IPS-15b (cell line): ENCODE data around the gene LGALS3BP.

Experiments
- H3K27me3 ChIP-seq: one replicate; pipeline ENCODE4 v1.6.1; 2013; ENCODE audit warnings: low read length; ENCODE audit not compliant: control insufficient read depth, insufficient read depth
- H3K36me3 ChIP-seq: one replicate; pipeline ENCODE4 v1.6.1; 2013; ENCODE audit warnings: low read length; ENCODE audit not compliant: control insufficient read depth, insufficient read depth
- H3K4me1 ChIP-seq: one replicate; pipeline ENCODE4 v1.6.1; 2013; ENCODE audit warnings: mild to moderate bottlenecking, low read length; ENCODE audit not compliant: control insufficient read depth, insufficient read depth
- H3K4me3 ChIP-seq: one replicate; pipeline ENCODE4 v1.5.1; 2013; ENCODE audit warnings: low read depth, low read length
- H3K9ac ChIP-seq: one replicate; pipeline ENCODE4 v1.6.1; 2013; ENCODE audit warnings: low read depth, mild to moderate bottlenecking, low read length
- H3K9me3 ChIP-seq: one replicate; pipeline ENCODE4 v1.6.1; 2013; ENCODE audit warnings: mild to moderate bottlenecking, low read length; ENCODE audit not compliant: control insufficient read depth, insufficient read depth

Gene LGALS3BP

GRCh38 chr17:78981010-78981888 is 1.5 kb upstream of the LGALS3BP start:
- Histone ChIP-seq H3K9ac (no peak overlapping the region), H3K4me3 (no peak overlapping the region), H3K36me3 (no peaks in the 10 kb centered on the region), H3K4me1 (peaks cover 1% of the 10 kb centered on the region), H3K9me3 (no peaks in the 10 kb centered on the region), H3K27me3 (no peaks in the 10 kb centered on the region)

GRCh38 chr17:78980624-78980972 is 875 bp upstream of the LGALS3BP start:
- H3K36me3 ChIP-seq = no peaks in the 10 kb centered on the region
- no peaks in the 10 kb centered on the region for H3K27me3 ChIP-seq
- H3K9me3 ChIP-seq = no peaks in the 10 kb centered on the region
- no peaks in the 10 kb centered on the region for H3K4me1 ChIP-seq
- no peak overlapping the region for H3K4me3 ChIP-seq
- H3K9ac ChIP-seq = no peak overlapping the region

GRCh38 chr17:78977997-78978973 is 1.4 kb downstream of the LGALS3BP start:
- Histone ChIP-seq H3K9me3 (no peaks in the 10 kb centered on the region), H3K27me3 (no peaks in the 10 kb centered on the region), H3K4me3 (no peak overlapping the region), H3K4me1 (no peaks in the 10 kb centered on the region), H3K36me3 (no peaks in the 10 kb centered on the region), H3K9ac (no peak overlapping the region)

- Histone ChIP-seq H3K4me3 (no peak overlapping the region), H3K9ac (no peak overlapping the region), H3K9me3 (no peaks in the 10 kb centered on the region), H3K27me3 (no peaks in the 10 kb centered on the region), H3K36me3 (no peaks in the 10 kb centered on the region), H3K4me1 (no peaks in the 10 kb centered on the region)
Observed at GRCh38 chr17:78977681-78977943, 2.1 kb downstream of the LGALS3BP start.

- no peak overlapping the region for H3K9ac ChIP-seq
- no peaks in the 10 kb centered on the region for H3K9me3 ChIP-seq
- H3K4me1 ChIP-seq = no peaks in the 10 kb centered on the region
- H3K36me3 ChIP-seq = no peaks in the 10 kb centered on the region
- H3K4me3 ChIP-seq = no peak overlapping the region
- no peaks in the 10 kb centered on the region for H3K27me3 ChIP-seq
Observed at GRCh38 chr17:78976907-78977680, 2.6 kb downstream of the LGALS3BP start.

GRCh38 chr17:78974635-78975591 is 4.8 kb downstream of the LGALS3BP start:
- H3K4me1 ChIP-seq = no peaks in the 10 kb centered on the region
- no peaks in the 10 kb centered on the region for H3K9me3 ChIP-seq
- no peaks in the 10 kb centered on the region for H3K36me3 ChIP-seq
- peak overlapping the region; percentile 43 for H3K4me3 ChIP-seq
- no peaks in the 10 kb centered on the region for H3K27me3 ChIP-seq
- H3K9ac ChIP-seq = no peak overlapping the region

GRCh38 chr17:78973792-78974520 is 5.8 kb downstream of the LGALS3BP start:
- Histone ChIP-seq H3K9me3 (no peaks in the 10 kb centered on the region), H3K4me1 (no peaks in the 10 kb centered on the region)

GRCh38 chr17:78973196-78973595 is 6.5 kb downstream of the LGALS3BP start:
- Histone ChIP-seq H3K36me3 (no peaks in the 10 kb centered on the region), H3K4me1 (no peaks in the 10 kb centered on the region), H3K4me3 (no peak overlapping the region), H3K9ac (no peak overlapping the region), H3K9me3 (no peaks in the 10 kb centered on the region), H3K27me3 (no peaks in the 10 kb centered on the region)

More at GRCh38 chr17:78973792-78974520, 5.8 kb downstream of the LGALS3BP start:
- Histone ChIP-seq H3K9ac (no peak overlapping the region), H3K27me3 (no peaks in the 10 kb centered on the region), H3K4me3 (no peak overlapping the region), H3K36me3 (no peaks in the 10 kb centered on the region)

- Histone ChIP-seq H3K9ac (no peak overlapping the region), H3K36me3 (no peaks in the 10 kb centered on the region)
Observed at GRCh38 chr17:78972507-78973105, 7.1 kb downstream of the LGALS3BP start.

More at GRCh38 chr17:78972507-78973105, 7.1 kb downstream of the LGALS3BP start:
- Histone ChIP-seq H3K4me3 (no peak overlapping the region), H3K9me3 (no peaks in the 10 kb centered on the region), H3K27me3 (no peaks in the 10 kb centered on the region), H3K4me1 (no peaks in the 10 kb centered on the region)
